DOHH2 (cell line): ENCODE measurements around the gene PPIA.
"Not testable (repeated sequence)": the region's sequence is repeated elsewhere in the genome, so short reads cannot be mapped to it uniquely, and the experiment has no call there.

Source experiments
- EZH2phosphoT487 ChIP-seq: fragments of 200-600 bp; sonication (generic); IDR thresholded peaks from 2 replicates; pipeline ENCODE4 v1.6.1; 2017; ENCODE audit warnings: borderline replicate concordance, mild to moderate bottlenecking, antibody characterized with exemption, low read length, moderate library complexity, mixed read lengths
- TF ChIP-seq, protein P1 (sequence below): fragments of 200-600 bp; sonication (generic); IDR thresholded peaks from one replicate; pipeline ENCODE4 v1.5.1; 2014; ENCODE audit warnings: antibody characterized with exemption, mild to moderate bottlenecking, low read depth, low read length; ENCODE audit not compliant: poor library complexity, severe bottlenecking

DNA sequence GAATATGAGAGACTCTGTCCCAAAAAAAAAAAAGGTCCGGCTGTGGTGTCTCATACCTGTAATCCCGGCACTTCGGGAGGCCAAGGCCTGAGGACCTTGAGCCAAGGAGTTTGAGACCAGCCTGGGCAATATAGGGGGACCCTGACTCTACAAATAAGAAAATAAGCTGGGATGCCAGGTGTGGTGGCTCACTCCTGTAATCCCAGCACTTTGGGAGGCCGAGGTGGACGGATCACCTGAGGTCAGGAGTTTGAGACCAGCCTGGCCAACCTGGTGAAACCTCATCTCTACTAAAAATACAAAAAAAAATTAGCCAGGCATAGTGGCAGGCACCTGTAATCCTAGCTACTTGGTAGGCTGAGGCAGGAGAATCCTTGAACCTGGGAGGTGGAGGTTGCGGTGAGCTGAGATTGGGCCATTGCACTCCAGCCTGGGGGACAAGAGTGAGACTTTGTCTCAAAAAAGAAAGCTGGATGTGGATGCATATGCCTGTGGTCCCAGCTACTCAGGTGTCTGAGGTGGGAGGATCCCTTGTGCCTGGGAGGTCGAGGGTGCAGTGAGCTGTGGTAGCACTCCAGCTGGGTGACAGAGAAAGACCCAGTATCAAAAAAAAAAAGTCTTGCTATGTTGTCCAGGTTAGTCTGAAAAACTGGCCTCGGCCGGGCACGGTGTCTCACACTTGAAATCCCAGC is 7.5 kb downstream of the PPIA start:
- TF ChIP-seq, protein P1, sequence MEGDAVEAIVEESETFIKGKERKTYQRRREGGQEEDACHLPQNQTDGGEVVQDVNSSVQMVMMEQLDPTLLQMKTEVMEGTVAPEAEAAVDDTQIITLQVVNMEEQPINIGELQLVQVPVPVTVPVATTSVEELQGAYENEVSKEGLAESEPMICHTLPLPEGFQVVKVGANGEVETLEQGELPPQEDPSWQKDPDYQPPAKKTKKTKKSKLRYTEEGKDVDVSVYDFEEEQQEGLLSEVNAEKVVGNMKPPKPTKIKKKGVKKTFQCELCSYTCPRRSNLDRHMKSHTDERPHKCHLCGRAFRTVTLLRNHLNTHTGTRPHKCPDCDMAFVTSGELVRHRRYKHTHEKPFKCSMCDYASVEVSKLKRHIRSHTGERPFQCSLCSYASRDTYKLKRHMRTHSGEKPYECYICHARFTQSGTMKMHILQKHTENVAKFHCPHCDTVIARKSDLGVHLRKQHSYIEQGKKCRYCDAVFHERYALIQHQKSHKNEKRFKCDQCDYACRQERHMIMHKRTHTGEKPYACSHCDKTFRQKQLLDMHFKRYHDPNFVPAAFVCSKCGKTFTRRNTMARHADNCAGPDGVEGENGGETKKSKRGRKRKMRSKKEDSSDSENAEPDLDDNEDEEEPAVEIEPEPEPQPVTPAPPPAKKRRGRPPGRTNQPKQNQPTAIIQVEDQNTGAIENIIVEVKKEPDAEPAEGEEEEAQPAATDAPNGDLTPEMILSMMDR: not testable (repeated sequence)
- TF ChIP-seq EZH2phosphoT487: not testable (repeated sequence)
